GM21367 (cell line): Measurements from ENCODE around the gene CELF2.

Experiments
- ATAC-seq: cut with Tn5 transposase; IDR thresholded peaks from one replicate; pipeline ENCODE4 v1.9.1; 2021; ENCODE audit not compliant: unreplicated experiment

Gene CELF2

GRCh38 chr10:11003679-11004078 lies 14.0 kb upstream of the CELF2 start:
- no peak for ATAC-seq

GRCh38 chr10:11004144-11005077 lies 13.3 kb upstream of the CELF2 start:
- ATAC-seq = no peak

- no peak for ATAC-seq
Measured at GRCh38 chr10:11005725-11006427, 11.8 kb upstream of the CELF2 start.

- ATAC-seq = no peak
Measured at GRCh38 chr10:11006428-11006825, 11.2 kb upstream of the CELF2 start.

GRCh38 chr10:11007476-11008020 lies 10.1 kb upstream of the CELF2 start:
- no peak for ATAC-seq

GRCh38 chr10:11009471-11010308 lies 8.0 kb upstream of the CELF2 start:
- ATAC-seq = no peak

- no peak for ATAC-seq
Measured at GRCh38 chr10:11010582-11010981, 7.1 kb upstream of the CELF2 start.

GRCh38 chr10:11011436-11011835 lies 6.2 kb upstream of the CELF2 start:
- ATAC-seq = no peak

- no peak for ATAC-seq
Measured at GRCh38 chr10:11011984-11012383, 5.7 kb upstream of the CELF2 start.

GRCh38 chr10:11012421-11013295 lies 5.0 kb upstream of the CELF2 start:
- ATAC-seq = no peak

GRCh38 chr10:11013836-11014235 lies 3.8 kb upstream of the CELF2 start:
- no peak for ATAC-seq

- ATAC-seq = no peak
Measured at GRCh38 chr10:11014671-11015445, 2.8 kb upstream of the CELF2 start.

GRCh38 chr10:11015446-11015934 lies 2.2 kb upstream of the CELF2 start:
- no peak for ATAC-seq

GRCh38 chr10:11017000-11017569 lies 587 bp upstream of the CELF2 start:
- peak; percentile 34 for ATAC-seq

GRCh38 chr10:11018432-11018841 lies 765 bp downstream of the CELF2 start:
- no peak for ATAC-seq

- no peak for ATAC-seq
Measured at GRCh38 chr10:11018855-11019631, 1.4 kb downstream of the CELF2 start.

- ATAC-seq = no peak
Measured at GRCh38 chr10:11019724-11020547, 2.3 kb downstream of the CELF2 start.
